Mesenchymal stem cell (in vitro differentiated cells and primary cell): ENCODE measurements around the gene ASTN2.

Experiments used
- DNase-seq: peaks from one replicate; pipeline ENCODE4 v3.0.0-alpha.2; 2013
- H2AFZ ChIP-seq: one replicate; pipeline ENCODE4 v1.6.1; 2013; ENCODE audit warnings: low read depth, mild to moderate bottlenecking, control low read depth, inconsistent platforms, low read length, moderate library complexity
- H2AK5ac ChIP-seq: 2 replicates; pipeline ENCODE4 v1.6.1; 2013; ENCODE audit warnings: low read length, moderate library complexity, mild to moderate bottlenecking, inconsistent platforms; ENCODE audit not compliant: severe bottlenecking
- H2BK120ac ChIP-seq: one replicate; pipeline ENCODE4 v1.6.1; 2013; ENCODE audit warnings: low read depth, mild to moderate bottlenecking, inconsistent platforms, low read length, moderate library complexity
- H2BK12ac ChIP-seq, 2 experiments: one replicate each; pipeline ENCODE4 v1.6.1; 2013; ENCODE audit warnings: inconsistent platforms in 2 of 2, low read length in 2 of 2, mild to moderate bottlenecking in 2 of 2, moderate library complexity in 2 of 2, control low read depth in 1 of 2
- H2BK15ac ChIP-seq: one replicate; pipeline ENCODE4 v1.6.1; 2013; ENCODE audit warnings: mild to moderate bottlenecking, low read depth, inconsistent platforms; ENCODE audit not compliant: poor library complexity, severe bottlenecking
- H2BK5ac ChIP-seq: 2 replicates; pipeline ENCODE4 v1.6.1; 2013; ENCODE audit warnings: low read depth, mild to moderate bottlenecking, low read length, control low read depth, inconsistent platforms; ENCODE audit not compliant: poor library complexity, severe bottlenecking
- H3K14ac ChIP-seq, 2 experiments: one replicate each; pipeline ENCODE4 v1.6.1; 2013; ENCODE audit warnings: inconsistent platforms in 2 of 2, low read length in 2 of 2, control low read depth in 1 of 2, mild to moderate bottlenecking in 1 of 2, moderate library complexity in 1 of 2
- H3K18ac ChIP-seq, 2 experiments: one replicate each; pipeline ENCODE4 v1.6.1; 2013; ENCODE audit warnings: inconsistent platforms in 2 of 2, low read length in 2 of 2, control low read depth in 1 of 2, low read depth in 1 of 2, mild to moderate bottlenecking in 1 of 2
- H3K23ac ChIP-seq, 2 experiments: one replicate each; pipeline ENCODE4 v1.6.1; 2013; ENCODE audit warnings: inconsistent platforms in 2 of 2, low read length in 2 of 2, mild to moderate bottlenecking in 2 of 2, moderate library complexity in 2 of 2, control low read depth in 1 of 2
- H3K27ac ChIP-seq: 2 replicates; pipeline ENCODE4 v1.5.1; 2013; ENCODE audit warnings: mild to moderate bottlenecking, moderate library complexity, low read length, control low read depth, inconsistent platforms; ENCODE audit not compliant: poor library complexity, severe bottlenecking
- H3K27me3 ChIP-seq, 2 experiments: 2 replicates each; pipeline versions ENCODE4 v1.6.1 to v1.7.0; 2013; ENCODE audit warnings: low read length in 2 of 2, mild to moderate bottlenecking in 2 of 2, moderate library complexity in 2 of 2, control low read depth in 1 of 2, inconsistent platforms in 1 of 2; ENCODE audit not compliant: control insufficient read depth in 1 of 2, insufficient read depth in 1 of 2
- H3K36me3 ChIP-seq, 2 experiments: 2 replicates each; pipeline versions ENCODE4 v1.6.1 to v1.7.0; 2013; ENCODE audit warnings: low read length in 2 of 2, control low read depth in 1 of 2, inconsistent platforms in 1 of 2, low read depth in 1 of 2, mild to moderate bottlenecking in 1 of 2; ENCODE audit not compliant: insufficient read depth in 2 of 2, control insufficient read depth in 1 of 2
- H3K4ac ChIP-seq, 2 experiments: one replicate each; pipeline ENCODE4 v1.6.1; 2013; ENCODE audit warnings: inconsistent platforms in 2 of 2, low read length in 2 of 2, mild to moderate bottlenecking in 2 of 2, moderate library complexity in 2 of 2, control low read depth in 1 of 2, low read depth in 1 of 2
- H3K4me1 ChIP-seq: 2 replicates; pipeline ENCODE4 v1.6.1; 2013; ENCODE audit warnings: low read depth, low read length, control low read depth; ENCODE audit not compliant: control insufficient read depth, insufficient read depth
- H3K4me2 ChIP-seq: 2 replicates; pipeline ENCODE4 v1.6.1; 2013; ENCODE audit warnings: low read length, mild to moderate bottlenecking, inconsistent platforms; ENCODE audit not compliant: poor library complexity, severe bottlenecking
- H3K4me3 ChIP-seq, 2 experiments: 2 replicates each; pipeline versions ENCODE4 v1.5.1 to v1.7.0; 2013; ENCODE audit warnings: low read length in 2 of 2, mild to moderate bottlenecking in 2 of 2, control low read depth in 1 of 2, low read depth in 1 of 2; ENCODE audit not compliant: insufficient read depth in 1 of 2
- H3K79me1 ChIP-seq: replicated peaks from 2 replicates; pipeline ENCODE4 v1.6.1; 2013; ENCODE audit warnings: mild to moderate bottlenecking, control low read depth, low read length, inconsistent platforms; ENCODE audit not compliant: poor library complexity, severe bottlenecking
- H3K9ac ChIP-seq: 2 replicates; pipeline ENCODE4 v1.7.0; 2013; ENCODE audit warnings: mild to moderate bottlenecking, low read length, moderate library complexity
- H3K9me3 ChIP-seq: 2 replicates; pipeline ENCODE4 v1.7.0; 2013; ENCODE audit warnings: mild to moderate bottlenecking, low read length; ENCODE audit not compliant: control insufficient read depth
- H4K8ac ChIP-seq: one replicate; pipeline ENCODE4 v1.6.1; 2013; ENCODE audit warnings: inconsistent platforms, mild to moderate bottlenecking, low read length, moderate library complexity
- H4K91ac ChIP-seq: one replicate; pipeline ENCODE4 v1.6.1; 2013; ENCODE audit warnings: mild to moderate bottlenecking, low read length, inconsistent platforms
- WGBS: methylation state at CpG from one replicate; pipeline ENCODE4 v1.1.7; 2013; ENCODE audit warnings: mixed read lengths; 5-methylcytosine and 5-hydroxymethylcytosine counted together

The ASTN2 gene

GRCh38 chr9:117063721-117064471 lies 351.0 kb downstream of the ASTN2 start:
- Histone ChIP-seq H2BK5ac (no peak overlapping the region), H4K8ac (no peak overlapping the region), H2AK5ac (no peak overlapping the region), H3K36me3 (no peaks in the 10 kb centered on the region), H2BK120ac (no peak overlapping the region), H2BK15ac (no peak overlapping the region), H3K4me3 (no peak overlapping the region), H3K79me1 (no peaks in the 10 kb centered on the region), H3K9me3 (no peaks in the 10 kb centered on the region), H2AFZ (no peak overlapping the region), H4K91ac (no peak overlapping the region), H2BK12ac (no peak overlapping the region), H3K23ac (no peak overlapping the region), H3K18ac (no peak overlapping the region), H3K4me2 (no peak overlapping the region), H3K4me1 (no peaks in the 10 kb centered on the region), H3K27me3 (no peaks in the 10 kb centered on the region), H3K27ac (no peak overlapping the region), H3K9ac (no peak overlapping the region), H3K14ac (no peak overlapping the region), H3K4ac (no peak overlapping the region)
- DNase-seq = no peak
- 94% methylated on average over 10 of the region's 10 CpGs for WGBS

GRCh38 chr9:117060963-117061362 lies 353.9 kb downstream of the ASTN2 start:
- no peak overlapping the region for H3K4ac ChIP-seq
- no peaks in the 10 kb centered on the region for H3K36me3 ChIP-seq
- no peak overlapping the region for H3K18ac ChIP-seq
- no peak overlapping the region for H3K9ac ChIP-seq
- no peak overlapping the region for H4K8ac ChIP-seq
- no peak for DNase-seq
- no peak overlapping the region for H2BK120ac ChIP-seq
- H2BK5ac ChIP-seq = no peak overlapping the region
- no peaks in the 10 kb centered on the region for H3K4me1 ChIP-seq
- H3K14ac ChIP-seq = no peak overlapping the region
- no peak overlapping the region for H2AK5ac ChIP-seq
- no peaks in the 10 kb centered on the region for H3K79me1 ChIP-seq
- no peak overlapping the region for H4K91ac ChIP-seq
- peaks cover 0 to 3% of the 10 kb centered on the region in 2 experiments for H3K27me3 ChIP-seq
- H3K4me2 ChIP-seq = no peak overlapping the region
- H3K27ac ChIP-seq = no peak overlapping the region
- no peak overlapping the region for H3K4me3 ChIP-seq
- no peak overlapping the region for H3K23ac ChIP-seq
- H2BK15ac ChIP-seq = no peak overlapping the region
- H2AFZ ChIP-seq = no peak overlapping the region
- no peak overlapping the region for H2BK12ac ChIP-seq
- H3K9me3 ChIP-seq = no peaks in the 10 kb centered on the region

GRCh38 chr9:117050007-117050406 lies 364.9 kb downstream of the ASTN2 start:
- no peak overlapping the region for H2BK5ac ChIP-seq
- H3K4me3 ChIP-seq = no peak overlapping the region
- H3K4me2 ChIP-seq = no peak overlapping the region
- no peak overlapping the region for H3K9ac ChIP-seq
- no peak overlapping the region for H2BK15ac ChIP-seq
- H2AFZ ChIP-seq = no peak overlapping the region
- H2BK12ac ChIP-seq = no peak overlapping the region
- no peak overlapping the region for H2AK5ac ChIP-seq
- H2BK120ac ChIP-seq = no peak overlapping the region
- H3K79me1 ChIP-seq = no peaks in the 10 kb centered on the region
- no peak for DNase-seq
- no peak overlapping the region for H3K18ac ChIP-seq
- no peak overlapping the region for H3K23ac ChIP-seq
- WGBS = 73% methylated on average over 3 of the region's 3 CpGs
- H4K91ac ChIP-seq = no peak overlapping the region
- no peaks in the 10 kb centered on the region for H3K27me3 ChIP-seq
- H3K14ac ChIP-seq = no peak overlapping the region
- no peak overlapping the region for H3K4ac ChIP-seq
- no peak overlapping the region for H3K27ac ChIP-seq
- H3K36me3 ChIP-seq = no peaks in the 10 kb centered on the region
- no peaks in the 10 kb centered on the region for H3K9me3 ChIP-seq
- no peaks in the 10 kb centered on the region for H3K4me1 ChIP-seq
- no peak overlapping the region for H4K8ac ChIP-seq

GRCh38 chr9:117046666-117047327 lies 368.1 kb downstream of the ASTN2 start:
- 92% methylated on average over 2 of the region's 3 CpGs for WGBS
- Histone ChIP-seq H3K4me2 (no peak overlapping the region), H3K9ac (no peak overlapping the region), H2AFZ (no peak overlapping the region), H2AK5ac (no peak overlapping the region), H3K4me1 (no peaks in the 10 kb centered on the region), H3K27me3 (no peaks in the 10 kb centered on the region), H3K23ac (no peak overlapping the region), H3K27ac (no peak overlapping the region), H3K79me1 (no peaks in the 10 kb centered on the region), H2BK12ac (no peak overlapping the region), H4K91ac (no peak overlapping the region), H3K36me3 (no peaks in the 10 kb centered on the region), H3K14ac (no peak overlapping the region), H3K18ac (no peak overlapping the region), H2BK15ac (no peak overlapping the region), H3K4me3 (no peak overlapping the region), H2BK5ac (no peak overlapping the region), H2BK120ac (no peak overlapping the region), H3K4ac (no peak overlapping the region), H4K8ac (no peak overlapping the region), H3K9me3 (no peaks in the 10 kb centered on the region)
- DNase-seq = no peak
